ENCODE data around the gene BMP2. TPM values are rescaled to one million over a fixed set of nuclear protein-coding genes. Genes with fewer than 3 reads are reported as not detected.

Gene BMP2
- 0.05 and 0.26 TPM in 2 replicates for total RNA-seq (2014; rRNA removed; shearing (Covaris generic))
- 0.42 and 0.52 TPM in 2 replicates for polyA plus RNA-seq (2015; cell fraction: cytosol; rRNA removed)
- polyA plus RNA-seq (2015; cell fraction: nucleus; rRNA removed), result 0.17 TPM in 1 of 2 replicates, not detected in the other

- in situ Hi-C loops (cut with HindIII; ENCODE audit: low pct_unique_long_range_greater_than_20kb, low sequenced_read_pairs), result no loop called here
Observed at GRCh38 chr20:6767536-6768227, at the start of gene BMP2. BMP2 (plus strand) TSS chr20:6767686; CDS start chr20:6770127, 2,441 bp downstream.

GRCh38 chr20:6718662-6719368, 48.7 kb upstream of the BMP2 start:
- in situ Hi-C loops (cut with HindIII; ENCODE audit: low pct_unique_long_range_greater_than_20kb, low sequenced_read_pairs), result no loop called here
- DNase-seq (ENCODE audit: low read depth, low spot score), result no peak

More at GRCh38 chr20:6767536-6768227, at the start of gene BMP2:
- peak; percentile 9 for DNase-seq (ENCODE audit: low read depth, low spot score)

- no peak for DNase-seq (ENCODE audit: low read depth, low spot score)
- in situ Hi-C loops (cut with HindIII; ENCODE audit: low pct_unique_long_range_greater_than_20kb, low sequenced_read_pairs), result no loop called here
Observed at GRCh38 chr20:6719369-6719721, 48.1 kb upstream of the BMP2 start.

GRCh38 chr20:6726761-6727160, 40.7 kb upstream of the BMP2 start:
- DNase-seq (ENCODE audit: low read depth, low spot score), result no peak
- in situ Hi-C loops (cut with HindIII; ENCODE audit: low pct_unique_long_range_greater_than_20kb, low sequenced_read_pairs), result no loop called here

GRCh38 chr20:6730672-6731328, 36.7 kb upstream of the BMP2 start:
- in situ Hi-C loops (cut with HindIII; ENCODE audit: low pct_unique_long_range_greater_than_20kb, low sequenced_read_pairs), result no loop called here
- no peak for DNase-seq (ENCODE audit: low read depth, low spot score)

- DNase-seq (ENCODE audit: low read depth, low spot score), result no peak
- in situ Hi-C loops (cut with HindIII; ENCODE audit: low pct_unique_long_range_greater_than_20kb, low sequenced_read_pairs), result no loop called here
Observed at GRCh38 chr20:6732001-6732447, 35.5 kb upstream of the BMP2 start.

GRCh38 chr20:6732851-6733250, 34.6 kb upstream of the BMP2 start:
- no peak for DNase-seq (ENCODE audit: low read depth, low spot score)
- in situ Hi-C loops (cut with HindIII; ENCODE audit: low pct_unique_long_range_greater_than_20kb, low sequenced_read_pairs), result no loop called here

GRCh38 chr20:6733965-6734364, 33.5 kb upstream of the BMP2 start:
- in situ Hi-C loops (cut with HindIII; ENCODE audit: low pct_unique_long_range_greater_than_20kb, low sequenced_read_pairs), result no loop called here

GRCh38 chr20:6735942-6736845, 31.3 kb upstream of the BMP2 start:
- no peak for DNase-seq (ENCODE audit: low read depth, low spot score)
- in situ Hi-C loops (cut with HindIII; ENCODE audit: low pct_unique_long_range_greater_than_20kb, low sequenced_read_pairs), result no loop called here

More at GRCh38 chr20:6733965-6734364, 33.5 kb upstream of the BMP2 start:
- no peak for DNase-seq (ENCODE audit: low read depth, low spot score)

- DNase-seq (ENCODE audit: low read depth, low spot score), result no peak
- in situ Hi-C loops (cut with HindIII; ENCODE audit: low pct_unique_long_range_greater_than_20kb, low sequenced_read_pairs), result no loop called here
Observed at GRCh38 chr20:6739406-6739805, 28.1 kb upstream of the BMP2 start.

- in situ Hi-C loops (cut with HindIII; ENCODE audit: low pct_unique_long_range_greater_than_20kb, low sequenced_read_pairs), result no loop called here
- no peak for DNase-seq (ENCODE audit: low read depth, low spot score)
Observed at GRCh38 chr20:6740096-6740495, 27.4 kb upstream of the BMP2 start.

GRCh38 chr20:6744180-6744579, 23.3 kb upstream of the BMP2 start:
- in situ Hi-C loops (cut with HindIII; ENCODE audit: low pct_unique_long_range_greater_than_20kb, low sequenced_read_pairs), result no loop called here
- no peak for DNase-seq (ENCODE audit: low read depth, low spot score)

GRCh38 chr20:6744805-6745204, 22.7 kb upstream of the BMP2 start:
- no peak for DNase-seq (ENCODE audit: low read depth, low spot score)
- in situ Hi-C loops (cut with HindIII; ENCODE audit: low pct_unique_long_range_greater_than_20kb, low sequenced_read_pairs), result no loop called here

GRCh38 chr20:6746901-6747609, 20.4 kb upstream of the BMP2 start:
- peak; percentile 16 for DNase-seq (ENCODE audit: low read depth, low spot score)
- in situ Hi-C loops (cut with HindIII; ENCODE audit: low pct_unique_long_range_greater_than_20kb, low sequenced_read_pairs), result no loop called here

- in situ Hi-C loops (cut with HindIII; ENCODE audit: low pct_unique_long_range_greater_than_20kb, low sequenced_read_pairs), result no loop called here
- no peak for DNase-seq (ENCODE audit: low read depth, low spot score)
Observed at GRCh38 chr20:6750438-6750837, 17.0 kb upstream of the BMP2 start.

- DNase-seq (ENCODE audit: low read depth, low spot score), result no peak
- in situ Hi-C loops (cut with HindIII; ENCODE audit: low pct_unique_long_range_greater_than_20kb, low sequenced_read_pairs), result no loop called here
Observed at GRCh38 chr20:6756693-6757595, 10.5 kb upstream of the BMP2 start.

All from SK-MEL-5 (cell line).